ENCODE results near the gene HEMK1.

Gene HEMK1

DNA sequence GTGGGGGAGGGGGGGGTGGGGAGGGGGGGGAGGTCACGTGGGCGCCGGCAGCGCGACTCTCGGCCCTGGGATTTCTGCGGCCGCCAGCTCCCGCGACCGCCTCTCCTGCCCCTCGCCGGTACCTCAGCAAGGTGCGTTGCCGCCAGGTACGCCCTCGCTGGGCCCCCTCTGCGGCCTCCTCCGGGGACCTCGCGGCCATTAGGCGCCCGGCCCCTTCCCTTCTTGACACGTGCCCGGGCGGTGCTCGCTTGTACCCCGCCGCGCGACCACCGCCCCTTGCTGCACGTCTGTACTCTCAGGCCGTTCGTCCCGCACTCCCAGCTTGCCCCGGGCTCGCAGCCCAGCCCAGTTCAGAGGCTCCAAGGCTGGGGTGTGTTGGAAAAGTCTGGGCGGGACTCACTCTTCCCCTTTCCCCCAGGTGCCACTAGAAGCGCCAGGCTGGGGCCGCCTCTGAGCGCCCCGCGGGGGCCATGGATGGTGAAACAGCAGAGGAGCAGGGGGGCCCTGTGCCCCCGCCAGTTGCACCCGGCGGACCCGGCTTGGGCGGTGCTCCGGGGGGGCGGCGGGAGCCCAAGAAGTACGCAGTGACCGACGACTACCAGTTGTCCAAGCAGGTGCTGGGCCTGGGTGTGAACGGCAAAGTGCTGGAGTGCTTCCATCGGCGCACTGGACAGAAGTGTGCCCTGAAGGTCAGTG, 47.9 kb downstream of the HEMK1 start, which contains the start of gene MAPKAPK3:
Gene MAPKAPK3, plus strand, starts transcription at position 56 of the 696 bp plus-strand sequence. Its CDS starts 415 bp downstream, at position 471.
- no peak for DNase-seq

- no peak for DNase-seq
Observed at GRCh38 chr3:50617911-50618481, 48.7 kb downstream of the HEMK1 start.

DNA sequence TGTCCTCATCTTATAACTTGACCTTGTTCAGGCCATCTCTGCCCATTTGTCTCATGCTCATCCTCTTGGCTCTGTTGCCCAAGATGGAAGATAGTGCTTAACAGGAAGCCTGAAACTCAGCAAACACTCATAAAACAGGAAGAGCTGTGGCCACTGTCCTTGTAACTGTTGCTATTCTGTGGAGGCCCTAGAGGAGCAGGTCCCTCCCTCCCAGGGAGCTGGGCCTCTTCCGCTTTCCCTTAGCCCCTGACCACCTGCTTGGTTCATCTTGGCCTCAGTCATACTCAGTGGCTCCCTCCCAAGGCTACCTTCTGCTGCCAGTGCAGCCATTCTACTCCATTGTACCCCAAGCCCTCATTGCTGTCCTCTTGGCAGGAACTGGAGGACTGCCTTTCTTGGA, 51.1 kb downstream of the HEMK1 start:
- DNase-seq = no peak

DNA sequence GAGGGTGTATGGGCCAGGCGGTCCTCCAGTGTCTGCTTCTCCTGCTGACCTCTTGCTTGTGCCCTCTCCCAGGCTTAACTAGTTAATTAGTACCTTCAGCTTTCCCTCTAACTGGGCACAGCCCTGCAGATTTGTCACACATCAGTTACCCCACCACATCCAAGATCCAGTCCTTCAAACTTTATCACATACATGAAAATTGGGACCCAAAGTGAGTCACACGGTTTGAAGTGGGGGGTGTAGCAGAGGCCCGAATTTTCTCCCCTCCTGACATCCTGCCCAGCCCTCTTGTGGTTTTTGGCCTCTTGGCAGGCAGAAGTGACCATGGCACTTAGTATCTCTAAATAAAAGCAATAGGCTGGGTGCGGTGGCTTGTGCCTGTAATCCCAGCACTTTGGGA, 51.5 kb downstream of the HEMK1 start:
- no peak for DNase-seq

DNA sequence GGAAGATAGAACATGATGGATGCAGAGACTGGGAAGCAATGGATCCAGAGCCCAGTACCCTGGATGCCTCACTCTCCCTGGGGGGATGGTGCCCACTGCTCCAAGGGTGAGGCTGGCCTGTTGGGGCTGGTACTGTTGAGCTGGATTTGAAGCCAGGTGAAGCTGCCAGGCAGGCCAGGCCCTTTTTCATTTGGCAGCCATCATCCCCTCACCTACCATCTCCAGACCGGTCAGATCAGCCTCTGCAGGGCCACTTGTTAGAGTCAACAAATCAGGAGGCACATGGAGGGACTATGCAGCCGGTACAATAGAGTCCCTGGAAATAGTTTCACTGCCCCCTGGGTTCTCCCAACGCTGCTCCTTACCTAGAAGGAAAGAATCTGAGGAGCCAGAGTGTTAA, 53.6 kb downstream of the HEMK1 start:
- DNase-seq = no peak

DNA sequence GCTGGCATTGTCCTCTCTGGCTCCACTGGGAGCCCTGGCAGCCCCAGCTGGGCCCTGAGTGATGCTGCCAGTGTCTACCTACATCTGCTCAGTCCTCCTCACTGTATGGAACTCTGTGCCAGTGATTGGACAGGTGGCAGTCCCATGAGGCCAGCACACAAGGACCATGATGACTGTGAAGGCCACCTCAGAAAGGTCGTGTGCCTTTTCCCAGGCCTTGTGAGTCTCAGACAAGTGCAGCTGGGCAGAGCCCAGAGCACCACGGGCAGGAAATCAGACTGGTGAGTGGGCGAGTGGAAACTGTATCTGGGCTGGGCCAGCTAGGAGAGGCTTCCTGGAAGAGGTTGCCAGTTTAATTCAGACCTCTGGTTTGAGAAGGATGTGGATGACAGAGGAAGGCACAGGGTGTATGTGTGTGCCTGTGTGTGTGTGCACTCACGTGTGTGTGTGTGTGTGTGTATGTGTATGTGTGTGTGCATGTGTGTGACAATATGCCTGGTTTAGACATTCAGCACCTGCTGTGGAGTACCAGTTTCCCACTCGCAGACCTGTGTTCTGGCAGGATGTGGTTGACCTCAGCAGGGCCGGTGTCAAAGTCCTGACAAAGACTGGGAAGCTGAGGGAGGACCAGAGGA, 54.6 kb downstream of the HEMK1 start:
- no peak for DNase-seq

DNA sequence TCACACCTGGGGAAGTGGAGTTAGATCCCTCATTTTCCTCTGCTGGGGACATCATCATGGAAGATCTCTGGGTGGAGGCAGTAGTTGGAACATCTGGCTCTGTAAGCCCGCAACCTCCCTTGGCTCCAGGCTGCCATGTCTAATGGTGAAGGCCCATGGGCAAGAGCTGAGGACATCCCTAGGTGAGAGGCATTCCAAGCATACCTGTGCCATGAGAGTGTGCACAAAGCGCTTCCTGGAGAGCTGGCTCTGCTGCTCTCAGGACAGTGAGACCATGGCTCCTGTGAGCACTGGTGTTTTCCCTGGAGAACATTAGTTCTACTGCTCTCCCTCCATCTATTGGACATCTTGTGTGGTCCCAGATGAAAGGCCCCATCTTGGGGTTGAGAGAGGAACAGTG, 55.3 kb downstream of the HEMK1 start:
- peak in 1 of 2 experiments; percentile 11 for DNase-seq

DNA sequence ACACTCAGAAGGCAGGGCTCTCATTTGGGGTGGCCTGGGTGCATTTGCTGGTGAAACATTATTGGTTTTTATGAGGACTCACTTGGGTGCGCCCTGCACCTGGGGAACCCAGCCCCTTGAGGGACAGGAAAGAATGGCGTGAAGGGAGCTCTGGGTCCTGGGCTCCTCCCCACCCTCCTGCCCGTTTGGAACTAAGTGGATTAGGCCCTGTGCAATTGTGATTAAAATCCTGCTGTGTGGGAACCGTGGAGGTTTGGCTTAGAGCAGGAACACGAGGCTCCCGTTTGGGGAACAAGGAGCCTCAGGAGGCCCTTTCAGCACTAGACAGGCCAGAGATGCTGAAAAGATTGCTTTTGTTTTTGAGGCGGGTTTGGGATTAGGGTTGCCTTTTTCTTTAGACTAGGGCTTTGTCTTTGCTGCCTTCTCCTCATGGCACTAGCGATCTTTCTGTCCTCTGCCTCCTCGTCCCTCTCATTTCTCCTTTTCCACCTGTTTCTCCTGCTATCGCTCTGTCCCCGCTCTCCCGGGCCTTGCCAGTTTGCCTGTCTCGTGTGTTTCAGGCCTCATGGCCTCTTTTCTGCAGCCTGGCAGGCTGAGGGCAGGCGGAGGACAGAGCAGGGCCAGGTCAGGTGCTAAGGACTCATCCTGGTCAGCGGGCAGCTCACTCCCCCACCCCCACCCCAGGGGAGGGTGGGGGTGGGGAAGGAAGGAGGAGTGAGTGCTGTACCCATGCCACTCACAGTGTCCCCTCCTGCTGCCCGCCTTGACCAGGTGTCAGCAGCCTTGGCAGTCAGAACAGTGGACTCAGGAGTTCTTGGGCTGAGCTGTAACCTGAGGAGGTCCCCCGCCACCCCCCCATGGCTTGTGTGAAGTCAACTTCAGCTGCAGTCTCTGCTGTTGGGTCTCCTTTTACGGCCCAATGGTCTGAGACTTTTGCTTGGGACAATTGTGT, 56.2 kb downstream of the HEMK1 start:
- no peak for DNase-seq

DNA sequence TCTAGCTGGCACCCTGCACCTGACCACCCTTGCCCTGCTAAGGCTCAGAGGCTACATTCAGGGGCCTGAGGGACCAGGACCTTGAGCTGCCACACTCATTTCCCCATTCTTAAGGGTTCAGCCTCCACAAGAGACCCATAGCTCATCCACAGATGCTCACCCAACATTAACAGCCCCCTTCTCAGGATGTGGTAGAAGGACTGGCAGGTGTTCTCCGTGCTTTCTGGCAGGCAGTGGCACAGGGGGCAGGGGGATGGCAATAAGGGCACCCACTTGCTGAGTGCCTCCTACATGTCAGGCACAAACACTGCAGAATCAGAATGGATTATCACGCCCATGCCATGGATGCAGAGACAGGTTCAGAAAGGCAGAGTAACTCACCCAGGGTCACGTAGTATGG, 57.1 kb downstream of the HEMK1 start:
- no peak for DNase-seq

- peak; percentile 67 to 84 for DNase-seq
Observed at GRCh38 chr3:50627407-50628051, 58.2 kb downstream of the HEMK1 start.

- no peak for DNase-seq
Observed at GRCh38 chr3:50628601-50629000, 59.3 kb downstream of the HEMK1 start.

GRCh38 chr3:50630394-50630793, 61.1 kb downstream of the HEMK1 start:
- DNase-seq = no peak

DNA sequence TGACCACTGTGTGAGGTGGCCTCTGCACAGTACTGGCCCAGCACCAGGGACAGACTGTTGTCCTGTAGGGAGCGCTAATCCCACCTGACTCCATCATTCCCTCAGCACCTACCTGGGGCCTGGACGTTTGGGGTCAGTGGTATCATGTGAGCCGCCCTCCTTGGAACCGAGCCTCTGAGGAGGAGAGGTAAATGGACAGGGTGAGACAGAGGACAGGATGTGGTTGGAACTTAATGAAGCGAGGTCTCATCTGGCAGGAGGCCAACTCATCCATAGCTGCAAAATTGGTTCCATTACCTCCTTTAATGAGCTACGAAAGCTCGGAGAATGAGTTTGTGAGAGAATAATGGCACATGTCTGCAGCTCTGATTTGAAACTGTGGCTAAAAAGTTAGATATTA, 61.6 kb downstream of the HEMK1 start:
- DNase-seq = no peak

DNA sequence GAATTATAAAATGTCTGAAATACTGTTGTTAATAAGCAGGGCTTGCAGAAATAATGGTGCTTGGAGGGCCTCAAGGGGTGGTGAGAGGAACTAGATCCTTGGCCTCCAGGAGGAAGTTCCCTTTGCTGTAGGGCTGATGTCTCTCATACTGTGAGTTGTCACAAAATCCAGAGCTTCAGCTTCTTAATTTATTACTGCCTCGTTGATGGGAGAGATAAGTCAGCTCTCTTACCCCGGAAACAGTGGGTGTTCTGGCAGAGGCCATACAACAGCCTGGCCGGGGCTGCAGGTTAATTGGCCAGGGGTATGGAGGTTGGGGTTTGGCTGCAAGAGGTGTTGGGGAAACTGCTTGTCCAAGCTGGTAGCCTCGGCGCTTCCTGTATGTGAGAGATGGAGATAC, 63.1 kb downstream of the HEMK1 start:
- DNase-seq = no peak

DNA sequence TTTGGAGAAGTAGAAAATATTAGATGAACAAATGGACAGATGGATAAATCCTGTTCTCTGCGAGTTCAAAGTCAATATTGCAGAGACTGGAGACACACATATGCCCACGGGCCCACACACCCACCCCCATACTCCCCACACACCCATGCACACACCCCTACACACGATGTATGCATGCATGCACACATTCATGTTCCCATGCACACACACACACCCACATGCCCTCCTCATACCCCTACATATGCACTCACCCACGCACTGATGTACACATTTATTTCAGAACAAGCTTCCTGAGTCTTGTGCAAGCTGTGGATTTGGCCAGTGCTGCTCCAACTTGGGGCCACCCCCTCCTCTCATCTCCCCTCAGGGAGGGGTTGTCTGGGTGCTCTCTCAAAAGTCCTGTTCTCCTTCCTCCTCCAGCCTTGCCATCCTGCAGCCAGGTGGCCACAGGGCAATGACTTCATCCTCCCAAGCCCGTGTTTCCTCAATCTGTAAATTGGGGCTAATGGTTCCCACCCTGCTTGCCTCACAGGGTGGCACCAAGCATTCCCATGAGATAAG, 64.0 kb downstream of the HEMK1 start:
- no peak for DNase-seq

DNA sequence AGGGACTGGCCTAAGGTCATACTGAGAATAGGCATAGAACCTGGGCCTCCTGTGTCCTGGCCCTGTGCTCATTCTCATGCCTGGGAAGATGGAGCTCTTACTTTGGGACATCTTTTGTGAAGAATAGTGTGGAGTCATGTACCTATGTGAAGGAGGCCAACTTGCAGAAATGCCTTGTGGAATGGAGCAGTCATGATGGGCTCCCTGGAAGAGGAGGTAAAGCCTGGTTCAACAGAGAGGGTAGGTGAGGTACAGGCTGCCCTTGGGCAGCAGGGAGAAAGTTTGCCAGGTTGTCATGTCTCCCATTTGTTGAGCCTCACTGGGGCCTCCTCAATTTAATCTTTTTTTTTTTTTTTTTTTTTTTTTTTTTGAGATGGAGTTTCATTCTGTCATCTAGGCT, 65.7 kb downstream of the HEMK1 start:
- no peak for DNase-seq

DNA sequence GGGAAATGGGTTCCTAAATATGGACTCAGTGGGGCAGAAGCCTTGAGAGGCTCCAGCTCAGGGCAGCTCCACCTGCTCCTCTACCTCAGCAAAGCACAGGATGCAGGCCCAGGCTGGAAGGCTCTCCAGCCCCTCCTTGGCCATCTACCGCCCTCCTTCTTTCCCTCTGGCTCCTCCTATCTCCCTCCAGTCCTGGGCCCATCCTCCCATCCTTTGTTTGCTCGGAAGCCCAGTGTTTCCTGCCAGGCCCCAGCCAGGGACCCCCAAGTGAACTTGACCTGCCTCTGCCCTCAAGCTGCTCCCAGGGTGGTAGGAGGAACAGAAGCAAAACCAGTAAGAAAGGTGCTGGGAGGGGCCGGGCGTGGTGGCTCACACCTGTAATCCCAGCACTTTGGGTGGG, 67.7 kb downstream of the HEMK1 start:
- no peak for DNase-seq

- DNase-seq = no peak
Observed at GRCh38 chr3:50637945-50638344, 68.6 kb downstream of the HEMK1 start.

GRCh38 chr3:50639055-50639494, 69.8 kb downstream of the HEMK1 start:
- DNase-seq = no peak

DNA sequence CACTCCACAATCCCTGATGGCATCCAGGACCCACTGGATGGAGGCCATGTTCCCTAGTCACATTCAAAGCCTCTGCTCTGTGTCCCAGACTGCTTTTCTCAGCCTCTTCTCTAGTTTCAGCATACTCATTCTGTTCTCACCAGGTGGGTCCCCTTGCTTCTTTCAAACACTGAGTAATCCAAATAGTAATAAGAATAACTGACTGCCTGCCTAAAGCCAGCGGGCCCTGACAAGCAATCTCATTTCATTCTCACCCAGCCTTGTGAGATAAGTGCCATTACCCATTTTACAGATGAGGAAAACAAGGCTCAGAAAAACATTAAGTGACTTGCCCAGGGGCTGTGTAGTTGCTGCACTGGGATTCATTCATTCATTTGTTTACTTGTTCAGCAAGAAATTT, 73.1 kb downstream of the HEMK1 start:
- no peak for DNase-seq

DNA sequence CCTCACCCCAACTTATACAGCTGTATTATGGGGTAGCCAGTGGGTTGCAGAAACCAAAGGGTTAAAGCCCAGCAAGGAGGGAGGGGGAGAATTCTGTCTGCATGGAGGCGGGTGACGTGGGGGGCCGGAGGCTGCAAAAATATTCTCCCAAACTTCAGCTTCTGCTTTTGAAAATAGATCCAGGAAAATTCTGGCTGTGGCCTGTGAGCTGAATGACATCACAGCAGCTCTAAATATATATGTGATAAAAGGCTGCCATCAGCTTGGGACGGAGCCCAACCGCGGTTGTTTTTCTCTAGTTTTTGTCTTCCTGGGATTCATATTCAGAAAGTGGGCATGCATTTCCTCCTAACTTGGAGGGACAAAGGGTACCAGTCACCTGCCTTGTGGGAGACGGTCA, 75.2 kb downstream of the HEMK1 start:
- no peak for DNase-seq

GRCh38 chr3:50645378-50645777, 76.1 kb downstream of the HEMK1 start:
- DNase-seq = no peak
